AG04450 (cell line): ENCODE data around the gene ZNF827. TPM values are rescaled to one million over a fixed set of nuclear protein-coding genes. Genes with fewer than 3 reads are reported as not detected.

Source experiments
- CTCF ChIA-PET: fragments of 300-600, 350-600 bp; formaldehyde crosslinking; extraction: SDS; loops from one replicate; lab custom pipeline; 2022; ENCODE audit warnings: antibody characterized with exemption, inconsistent platforms; lab: Charles Lee
- POLR2A ChIA-PET: fragments of 350-600 bp; formaldehyde crosslinking; extraction: SDS; loops from one replicate; lab custom pipeline; 2021; ENCODE audit warnings: antibody characterized with exemption, inconsistent platforms; lab: Yijun Ruan, JAX
- DNase-seq: peaks from one replicate; pipeline ENCODE4 v3.0.0-alpha.2; 2011; ENCODE audit warnings: low read depth, low spot score
- H3K27ac ChIP-seq: one replicate; pipeline ENCODE4 v1.5.1; 2012; ENCODE audit warnings: low read depth, low read length, control low read depth
- H3K27me3 ChIP-seq: one replicate; pipeline ENCODE4 v1.6.0; 2012; ENCODE audit warnings: low read length; ENCODE audit not compliant: control insufficient read depth, insufficient read depth
- H3K4me3 ChIP-seq: 2 replicates; pipeline ENCODE4 v1.5.1; 2011; ENCODE audit warnings: mild to moderate bottlenecking, low read depth, low read length, control low read depth
- H3K9me3 ChIP-seq: 2 replicates; pipeline ENCODE4 v1.5.1; 2012; ENCODE audit warnings: low read length; ENCODE audit not compliant: control insufficient read depth, insufficient read depth
- CTCF ChIP-seq: IDR thresholded peaks from 2 replicates; pipeline ENCODE4 v1.5.1; 2011; ENCODE audit warnings: low read depth, low read length, control low read depth, inconsistent platforms
- polyA plus RNA-seq: library from polyadenylated mRNA; depleted of rRNA; stranded (reverse); fragments of >200 nt; gene quantifications from 2 replicates; pipeline ENCODE4 v1.2.3, GENCODE V29; 2011

ZNF827 gene
- polyA plus RNA-seq, 1 experiment = 9.8 TPM

GRCh38 chr4:145760961-145761929 lies 177.4 kb downstream of the ZNF827 start:
- Histone ChIP-seq H3K9me3 (peaks cover 4% of the 10 kb centered on the region; the same call in 1 of the 2 replicates), H3K27ac (no peak overlapping the region), H3K27me3 (no peaks in the 10 kb centered on the region), H3K4me3 (no peak overlapping the region)
- POLR2A ChIA-PET = no interaction called here
- no peak for DNase-seq
- CTCF ChIA-PET = no interaction called here
- TF ChIP-seq CTCF = no peak

- no peaks in the 10 kb centered on the region for H3K27me3 ChIP-seq
- no peak overlapping the region for H3K4me3 ChIP-seq
- H3K27ac ChIP-seq = no peak overlapping the region
- CTCF ChIA-PET = no interaction called here
- POLR2A ChIA-PET = no interaction called here
- peaks cover 4% of the 10 kb centered on the region; the same call in 1 of the 2 replicates for H3K9me3 ChIP-seq
- DNase-seq = no peak
- no peak for TF ChIP-seq CTCF
Observed at GRCh38 chr4:145760176-145760575, 178.4 kb downstream of the ZNF827 start.

- no peak overlapping the region for H3K4me3 ChIP-seq
- TF ChIP-seq CTCF = no peak
- H3K9me3 ChIP-seq = peaks cover 4% of the 10 kb centered on the region; the same call in 1 of the 2 replicates
- POLR2A ChIA-PET = no interaction called here
- no peaks in the 10 kb centered on the region for H3K27me3 ChIP-seq
- CTCF ChIA-PET = no interaction called here
- no peak for DNase-seq
- no peak overlapping the region for H3K27ac ChIP-seq
Observed at GRCh38 chr4:145757188-145757587, 181.4 kb downstream of the ZNF827 start.

GRCh38 chr4:145756244-145756643 lies 182.4 kb downstream of the ZNF827 start:
- ChIA-PET CTCF (interaction anchor here (0.6 to 1.4 kb wide), 3 partner anchors 11 to 1505 kb away, joined by 3 to 6 read pairs (median 3); no protein-coding TSS in a partner anchor), POLR2A (no interaction called here)
- Histone ChIP-seq H3K9me3 (peaks cover 4% of the 10 kb centered on the region; the same call in 1 of the 2 replicates), H3K27me3 (no peaks in the 10 kb centered on the region), H3K27ac (no peak overlapping the region), H3K4me3 (no peak overlapping the region)
- no peak for TF ChIP-seq CTCF
- DNase-seq = no peak

- H3K27me3 ChIP-seq = no peaks in the 10 kb centered on the region
- POLR2A ChIA-PET = no interaction called here
- CTCF ChIA-PET = interaction anchor here (1.4 kb wide), 1 partner anchor 12 kb away, joined by 3 read pairs; no protein-coding TSS in a partner anchor
- H3K4me3 ChIP-seq = no peak overlapping the region
- DNase-seq = no peak
- no peaks in the 10 kb centered on the region; the same call in 1 of the 2 replicates for H3K9me3 ChIP-seq
- no peak for TF ChIP-seq CTCF
- H3K27ac ChIP-seq = no peak overlapping the region
Observed at GRCh38 chr4:145755802-145756201, 182.8 kb downstream of the ZNF827 start.
